WTC11 (cell line): ENCODE measurements around the gene SYNGR1. TPM values are rescaled to one million over a fixed set of nuclear protein-coding genes. Genes with fewer than 3 reads are reported as not detected.

Experiments used
- AFF4 ChIP-seq: sonication (generic); formaldehyde crosslinking; IDR thresholded peaks from 2 replicates; pipeline ENCODE4 v1.8.1; 2023; ENCODE audit warnings: mild to moderate bottlenecking, missing genetic modification reagents, borderline replicate concordance
- ARID4B ChIP-seq: sonication (generic); formaldehyde crosslinking; IDR thresholded peaks from 2 replicates; pipeline ENCODE4 v1.8.0; 2023; ENCODE audit warnings: missing genetic modification reagents, mild to moderate bottlenecking, borderline replicate concordance
- ATF3 ChIP-seq: sonication (generic); formaldehyde crosslinking; conservative IDR thresholded peaks from 2 replicates; pipeline ENCODE4 v1.8.1; 2022; ENCODE audit warnings: mild to moderate bottlenecking, missing genetic modification reagents
- E2F1 ChIP-seq: sonication (generic); formaldehyde crosslinking; IDR thresholded peaks from 2 replicates; pipeline ENCODE4 v1.8.0; 2022; ENCODE audit warnings: mild to moderate bottlenecking, missing genetic modification reagents
- E2F4 ChIP-seq: sonication (generic); formaldehyde crosslinking; IDR thresholded peaks from 2 replicates; pipeline ENCODE4 v1.8.1; 2022; ENCODE audit warnings: low read depth, mild to moderate bottlenecking, moderate library complexity, missing genetic modification reagents, borderline replicate concordance
- ELF4 ChIP-seq: sonication (generic); formaldehyde crosslinking; IDR thresholded peaks from 2 replicates; pipeline ENCODE4 v1.8.1; 2022; ENCODE audit warnings: low read depth, mild to moderate bottlenecking, moderate library complexity, missing genetic modification reagents
- ERG ChIP-seq: fragments of 250-450 bp; sonication (Bioruptor Pico); IDR thresholded peaks from 2 replicates; pipeline ENCODE4 v1.8.0; 2021; ENCODE audit warnings: mild to moderate bottlenecking
- GTF2I ChIP-seq: fragments of 250-450 bp; sonication (Bioruptor Pico); conservative IDR thresholded peaks from 2 replicates; pipeline ENCODE4 v1.4.0; 2021; ENCODE audit warnings: mild to moderate bottlenecking
- IRF2 ChIP-seq: sonication (generic); formaldehyde crosslinking; IDR thresholded peaks from 2 replicates; pipeline ENCODE4 v1.8.0; 2022; ENCODE audit warnings: low read depth, missing genetic modification reagents, borderline replicate concordance
- JAZF1 ChIP-seq: fragments of 250-450 bp; sonication (Bioruptor Pico); IDR thresholded peaks from 2 replicates; pipeline ENCODE4 v1.9.0; 2021; ENCODE audit warnings: moderate library complexity, mild to moderate bottlenecking, inconsistent platforms
- JUN ChIP-seq: sonication (generic); formaldehyde crosslinking; IDR thresholded peaks from 2 replicates; pipeline ENCODE4 v1.8.0; 2023; ENCODE audit warnings: mild to moderate bottlenecking, missing genetic modification reagents
- PRDM15 ChIP-seq: sonication (generic); formaldehyde crosslinking; IDR thresholded peaks from 2 replicates; pipeline ENCODE4 v1.8.0; 2022; ENCODE audit warnings: missing genetic modification reagents
- ZBTB21 ChIP-seq: sonication (generic); formaldehyde crosslinking; IDR thresholded peaks from 2 replicates; pipeline ENCODE4 v1.8.1; 2023; ENCODE audit warnings: mild to moderate bottlenecking, missing genetic modification reagents, borderline replicate concordance
- ZNF232 ChIP-seq: sonication (generic); formaldehyde crosslinking; IDR thresholded peaks from 2 replicates; pipeline ENCODE4 v1.8.0; 2022; ENCODE audit warnings: mild to moderate bottlenecking, missing genetic modification reagents
- ZNF263 ChIP-seq: sonication (generic); formaldehyde crosslinking; IDR thresholded peaks from 2 replicates; pipeline ENCODE4 v1.8.1; 2022; ENCODE audit warnings: low read depth, mild to moderate bottlenecking, moderate library complexity, missing genetic modification reagents
- ZNF281 ChIP-seq: sonication (generic); formaldehyde crosslinking; IDR thresholded peaks from 2 replicates; pipeline ENCODE4 v1.8.0; 2023; ENCODE audit warnings: mild to moderate bottlenecking, missing genetic modification reagents
- ZNF423 ChIP-seq: fragments of 250-450 bp; sonication (Bioruptor Pico); IDR thresholded peaks from 2 replicates; pipeline ENCODE4 v2.1.2; 2022; ENCODE audit warnings: mild to moderate bottlenecking, moderate library complexity
- total RNA-seq: library from RNA; stranded (reverse); gene quantifications from 3 replicates; pipeline ENCODE4 v1.2.3, GENCODE V29; 2021

SYNGR1 gene
- total RNA-seq, 1 experiment from 2014 or later, result 35.3 TPM

GRCh38 chr22:39309881-39310714 is 39.7 kb upstream of the SYNGR1 start (continued):
- 0 out of 2 replicates have a peak, but pooled peaks have one; percentile 9 for TF ChIP-seq ARID4B (CRISPR knock-in tag)
- TF ChIP-seq ERG (CRISPR knock-in tag), result no peak
- TF ChIP-seq E2F1 (CRISPR knock-in tag), result no peak
- no peak for TF ChIP-seq GTF2I (CRISPR knock-in tag)
- TF ChIP-seq PRDM15 (CRISPR knock-in tag), result no peak
- no peak for TF ChIP-seq ZNF232 (CRISPR knock-in tag)
- TF ChIP-seq ATF3 (CRISPR knock-in tag), result no peak
- no peak for TF ChIP-seq ELF4 (CRISPR knock-in tag)
- no peak for TF ChIP-seq ZNF281 (CRISPR knock-in tag)
- no peak for TF ChIP-seq JAZF1 (CRISPR knock-in tag)
- no peak for TF ChIP-seq ZBTB21 (CRISPR knock-in tag)
- no peak for TF ChIP-seq AFF4 (CRISPR knock-in tag)
- no peak for TF ChIP-seq ZNF423 (CRISPR knock-in tag)
- no peak for TF ChIP-seq JUN (CRISPR knock-in tag)
- TF ChIP-seq IRF2, result no peak
- TF ChIP-seq ZNF263, result no peak
- TF ChIP-seq E2F4 (CRISPR knock-in tag), result no peak
